ENCODE results near the gene UQCR11. TPM values are rescaled to one million over a fixed set of nuclear protein-coding genes. Genes with fewer than 3 reads are reported as not detected.
A peak's percentile ranks its signal among the peaks of the same experiment; 100 is the strongest.

UQCR11 gene
- total RNA-seq, 2 donors from 2014 or later: 103 to 113 TPM

DNA sequence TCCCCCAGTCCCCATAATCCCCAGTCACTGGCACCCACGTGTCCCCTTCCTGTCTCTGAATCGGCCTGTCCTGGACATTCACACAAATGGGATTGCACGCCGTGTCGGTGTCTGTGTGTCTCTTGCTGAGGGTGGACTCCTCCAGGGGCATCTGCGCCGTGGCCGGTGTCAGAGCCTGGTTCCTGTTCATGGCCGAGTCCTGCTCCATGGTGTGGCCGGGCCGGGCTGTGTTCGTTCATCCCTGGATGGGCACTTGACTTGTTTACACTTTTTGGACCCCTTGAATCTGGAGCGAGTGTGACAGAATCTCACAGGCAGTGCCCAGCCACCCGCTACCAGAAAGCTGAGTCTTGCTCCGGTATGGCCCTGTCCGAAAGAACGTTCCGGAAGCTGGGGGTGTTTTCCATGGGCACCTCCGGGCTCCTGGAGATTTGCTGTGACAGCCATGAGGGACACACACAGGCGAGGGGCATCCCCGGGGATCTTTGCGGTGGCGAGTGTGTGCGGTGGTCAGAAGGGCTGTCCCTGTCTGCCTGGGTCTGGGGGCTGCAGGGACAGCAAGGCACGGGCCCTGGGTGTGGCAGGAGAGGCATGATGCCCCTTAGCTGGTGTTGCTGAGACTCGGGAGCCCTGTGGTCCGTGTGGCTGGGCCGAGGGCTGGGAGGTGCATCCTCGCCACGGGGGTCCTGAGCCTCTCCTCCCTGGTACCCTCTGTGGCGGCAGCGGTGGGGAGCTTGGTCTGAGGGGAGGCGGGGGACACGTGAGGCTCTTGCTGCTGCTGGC lies 30.7 kb downstream of the UQCR11 start:
- no peak overlapping the region for H3K27ac Mint-ChIP-seq
- H3K4me1 Mint-ChIP-seq (ENCODE audit: low read depth): peaks cover 7% of the 10 kb centered on the region
- DNase-seq (no peak), ATAC-seq (replicated peaks in 1 of 2) (no peak)
- no peak overlapping the region for H3K4me3 Mint-ChIP-seq
- H3K27me3 Mint-ChIP-seq (ENCODE audit: low read depth): peaks cover 12% of the 10 kb centered on the region
- no peaks in the 10 kb centered on the region for H3K9me3 Mint-ChIP-seq
- peaks cover 0 to 7% of the 10 kb centered on the region in 2 donors for H3K36me3 Mint-ChIP-seq (ENCODE audit: insufficient read depth in 2 of 2)

DNA sequence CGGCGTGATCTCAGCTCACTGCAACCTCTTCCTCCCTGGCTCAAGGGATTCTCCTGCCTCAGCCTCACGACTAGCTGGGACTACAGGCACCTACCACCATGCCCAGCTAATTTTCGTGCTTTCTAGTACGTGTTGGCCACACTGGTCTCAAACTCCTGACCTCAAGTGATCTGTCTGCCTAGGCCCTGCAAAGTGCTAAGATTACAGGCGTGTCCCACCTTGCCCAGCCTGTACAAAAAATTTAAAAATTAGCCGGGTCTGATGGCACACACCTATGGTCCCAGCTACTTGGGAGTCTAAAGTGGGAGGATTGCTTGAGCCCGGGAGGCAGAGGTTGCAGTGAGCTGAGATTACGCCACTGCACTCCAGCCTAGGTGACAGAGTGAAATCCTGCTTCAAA lies 32.5 kb downstream of the UQCR11 start:
- DNase-seq (no peak), ATAC-seq (replicated peaks in 1 of 2) (no peak)
- Mint-ChIP-seq H3K9me3 (no peaks in the 10 kb centered on the region), H3K27ac (no peak overlapping the region), H3K36me3 (ENCODE audit: insufficient read depth in 2 of 2) (peaks cover 0 to 3% of the 10 kb centered on the region in 2 donors), H3K27me3 (ENCODE audit: low read depth) (peaks cover 13% of the 10 kb centered on the region), H3K4me1 (ENCODE audit: low read depth) (peaks cover 7% of the 10 kb centered on the region), H3K4me3 (no peak overlapping the region)

DNA sequence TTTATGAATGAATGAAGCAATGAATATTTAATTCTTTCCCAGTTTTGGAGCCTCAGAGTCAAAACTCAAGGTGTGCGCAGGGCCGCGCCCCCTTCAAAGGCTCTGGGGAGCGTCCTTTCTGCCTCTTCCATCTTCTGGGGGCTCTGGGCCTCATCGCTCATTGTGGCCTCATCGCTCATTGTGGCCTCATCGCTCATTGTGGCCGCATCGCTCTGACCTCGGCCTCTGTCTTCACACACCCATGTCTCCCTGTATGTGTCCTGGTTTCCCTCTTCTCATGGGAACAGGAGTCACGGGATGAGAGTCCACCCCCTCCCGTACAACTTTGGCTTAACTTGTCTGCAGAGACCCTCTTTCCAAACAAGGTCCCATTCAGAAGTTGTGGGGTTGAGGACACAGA lies 33.9 kb downstream of the UQCR11 start:
- peaks cover 0 to 3% of the 10 kb centered on the region in 2 donors for H3K36me3 Mint-ChIP-seq (ENCODE audit: insufficient read depth in 2 of 2)
- no peak overlapping the region for H3K4me3 Mint-ChIP-seq
- peaks cover 7% of the 10 kb centered on the region for H3K4me1 Mint-ChIP-seq (ENCODE audit: low read depth)
- ATAC-seq (replicated peaks in 1 of 2): no peak
- peaks cover 13% of the 10 kb centered on the region for H3K27me3 Mint-ChIP-seq (ENCODE audit: low read depth)
- no peak overlapping the region for H3K27ac Mint-ChIP-seq
- no peaks in the 10 kb centered on the region for H3K9me3 Mint-ChIP-seq
- no peak for DNase-seq

DNA sequence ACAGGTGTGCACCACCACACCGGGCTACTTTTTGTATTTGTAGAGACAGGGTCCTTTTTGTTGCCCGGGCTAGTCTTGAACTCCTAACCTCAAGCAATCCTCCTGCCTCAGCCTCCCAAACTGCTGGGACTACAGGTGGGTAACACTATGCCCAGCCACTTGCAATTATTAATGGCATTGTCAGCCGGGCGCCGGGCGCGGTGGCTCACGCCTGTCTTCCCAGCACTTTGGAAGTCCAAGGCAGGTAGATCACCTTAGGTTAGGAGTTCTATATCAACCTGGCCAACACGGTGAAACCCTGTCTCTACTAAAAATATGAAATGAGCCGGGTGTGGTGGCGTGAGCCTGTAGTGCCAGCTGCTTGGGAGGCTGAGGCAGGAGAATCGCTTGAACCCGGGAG lies 34.4 kb downstream of the UQCR11 start:
- peaks cover 7% of the 10 kb centered on the region for H3K4me1 Mint-ChIP-seq (ENCODE audit: low read depth)

DNA sequence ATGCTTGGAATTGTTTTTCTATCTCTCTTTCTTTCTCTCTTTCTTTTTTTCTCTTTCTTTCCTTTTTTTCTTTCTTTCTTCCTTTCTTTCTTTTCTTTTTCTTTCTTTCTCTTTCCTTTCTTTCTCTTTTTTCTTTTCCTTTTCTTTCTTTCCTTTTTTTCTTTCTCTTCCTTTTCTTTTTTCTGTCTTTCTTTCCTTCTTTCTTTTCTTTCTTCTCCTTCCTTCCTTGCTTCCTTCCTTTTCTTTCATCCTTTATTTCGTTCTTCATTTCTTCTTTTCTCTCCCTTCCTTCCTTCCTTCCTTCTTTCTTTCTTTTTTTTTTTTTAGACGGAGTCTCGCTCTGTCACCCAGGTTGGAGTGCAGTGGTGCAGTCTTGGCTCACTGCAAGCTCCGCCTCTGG lies 35.3 kb downstream of the UQCR11 start:
- Mint-ChIP-seq H3K27ac (peak overlapping the region; percentile 79), H3K27me3 (ENCODE audit: low read depth) (peaks cover 13% of the 10 kb centered on the region), H3K9me3 (no peaks in the 10 kb centered on the region), H3K36me3 (ENCODE audit: insufficient read depth in 2 of 2) (no peaks in the 10 kb centered on the region), H3K4me1 (ENCODE audit: low read depth) (peaks cover 7% of the 10 kb centered on the region), H3K4me3 (peak overlapping the region; percentile 3 to 65)
- ATAC-seq (replicated peaks in 1 of 2): no peak
- no peak for DNase-seq

More for the DNA sequence above, 34.4 kb downstream of the UQCR11 start:
- Mint-ChIP-seq H3K9me3 (no peaks in the 10 kb centered on the region), H3K4me3 (no peak overlapping the region), H3K27ac (no peak overlapping the region), H3K27me3 (ENCODE audit: low read depth) (peaks cover 13% of the 10 kb centered on the region), H3K36me3 (ENCODE audit: insufficient read depth in 2 of 2) (peaks cover 0 to 1% of the 10 kb centered on the region in 2 donors)
- no peak for DNase-seq
- ATAC-seq (replicated peaks in 1 of 2): no peak

DNA sequence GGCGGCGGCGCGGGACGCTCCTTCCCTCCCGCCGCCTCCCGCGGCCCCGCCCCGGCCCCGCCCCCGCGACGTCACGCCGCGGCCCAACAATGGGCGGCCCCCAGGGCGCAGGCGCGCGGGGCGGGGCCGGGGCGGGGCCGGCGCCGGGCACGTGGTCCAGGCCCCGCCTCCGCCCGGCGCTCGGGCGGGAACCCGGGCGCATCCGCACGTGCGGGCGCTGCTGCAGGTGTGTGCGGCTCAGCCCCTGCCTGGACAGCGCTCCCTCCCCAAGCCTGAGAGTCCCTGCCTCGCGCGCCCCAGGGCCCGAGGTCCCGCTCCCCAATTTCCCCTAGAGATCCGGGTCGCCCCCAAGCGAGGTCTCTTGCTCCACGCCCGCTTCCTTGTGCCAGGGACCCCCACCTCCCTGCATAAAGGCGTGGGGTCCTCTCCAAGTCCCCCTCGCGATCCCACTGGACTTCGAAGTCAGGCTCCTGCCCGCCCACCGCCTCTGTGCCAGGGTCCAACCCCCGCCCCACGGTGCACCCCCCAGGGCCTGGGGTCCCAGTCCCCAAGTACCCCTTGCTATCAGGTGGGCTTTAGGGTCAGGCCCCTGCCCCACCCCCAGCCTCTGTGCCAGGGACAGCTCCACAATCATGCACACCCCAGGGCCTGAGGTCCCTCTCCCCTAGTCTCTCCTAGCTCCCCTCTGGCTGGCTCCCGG lies 36.8 kb downstream of the UQCR11 start, which contains the start of gene MEX3D:
Gene MEX3D (minus strand): TSS at position 6 of the 700 bp plus-strand sequence. CDS start 267 bp downstream, outside the sequence.
- peak; percentile 80 to 88 for DNase-seq

DNA sequence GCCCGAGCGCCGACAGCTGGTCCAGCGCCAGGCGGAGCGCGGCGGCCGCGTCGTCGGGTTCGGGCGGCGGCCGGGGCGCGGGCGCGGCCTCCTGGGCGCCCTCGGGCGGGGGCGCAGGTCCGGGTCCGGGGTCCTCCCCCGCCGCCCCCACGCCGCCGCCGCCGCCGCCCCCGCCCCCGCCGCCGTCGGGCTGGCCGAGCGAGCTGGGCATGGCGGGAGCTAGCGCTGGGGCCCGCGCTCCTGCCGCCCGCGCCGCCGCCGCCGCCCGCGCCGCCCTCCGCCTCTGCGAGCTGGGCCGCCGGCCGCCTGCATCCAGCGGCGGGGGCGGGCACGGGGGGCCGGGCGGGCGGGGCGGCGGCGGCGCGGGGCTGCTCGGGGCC lies 37.4 kb downstream of the UQCR11 start:
- peaks cover 13% of the 10 kb centered on the region for H3K27me3 Mint-ChIP-seq (ENCODE audit: low read depth)
- no peak overlapping the region for H3K4me3 Mint-ChIP-seq
- H3K27ac Mint-ChIP-seq: no peak overlapping the region
- peaks cover 7% of the 10 kb centered on the region for H3K4me1 Mint-ChIP-seq (ENCODE audit: low read depth)
- no peaks in the 10 kb centered on the region for H3K36me3 Mint-ChIP-seq (ENCODE audit: insufficient read depth in 2 of 2)
- ATAC-seq (replicated peaks in 1 of 2) (peak; percentile 51 to 52), DNase-seq (no peak)
- H3K9me3 Mint-ChIP-seq: no peaks in the 10 kb centered on the region

More for the DNA sequence above, 36.8 kb downstream of the UQCR11 start, which contains the start of gene MEX3D:
- H3K4me3 Mint-ChIP-seq: peak within 1 kb of the TSS; percentile 34 to 49
- H3K9me3 Mint-ChIP-seq: no peaks in the 10 kb centered on the region
- H3K36me3 Mint-ChIP-seq (ENCODE audit: insufficient read depth in 2 of 2): no peaks in the 10 kb centered on the region
- H3K4me1 Mint-ChIP-seq (ENCODE audit: low read depth): peaks cover 7% of the 10 kb centered on the region
- H3K27me3 Mint-ChIP-seq (ENCODE audit: low read depth): peaks cover 13% of the 10 kb centered on the region
- H3K27ac Mint-ChIP-seq: no peak within 1 kb of the TSS
- ATAC-seq (replicated peaks in 1 of 2): peak; percentile 88 to 93

DNA sequence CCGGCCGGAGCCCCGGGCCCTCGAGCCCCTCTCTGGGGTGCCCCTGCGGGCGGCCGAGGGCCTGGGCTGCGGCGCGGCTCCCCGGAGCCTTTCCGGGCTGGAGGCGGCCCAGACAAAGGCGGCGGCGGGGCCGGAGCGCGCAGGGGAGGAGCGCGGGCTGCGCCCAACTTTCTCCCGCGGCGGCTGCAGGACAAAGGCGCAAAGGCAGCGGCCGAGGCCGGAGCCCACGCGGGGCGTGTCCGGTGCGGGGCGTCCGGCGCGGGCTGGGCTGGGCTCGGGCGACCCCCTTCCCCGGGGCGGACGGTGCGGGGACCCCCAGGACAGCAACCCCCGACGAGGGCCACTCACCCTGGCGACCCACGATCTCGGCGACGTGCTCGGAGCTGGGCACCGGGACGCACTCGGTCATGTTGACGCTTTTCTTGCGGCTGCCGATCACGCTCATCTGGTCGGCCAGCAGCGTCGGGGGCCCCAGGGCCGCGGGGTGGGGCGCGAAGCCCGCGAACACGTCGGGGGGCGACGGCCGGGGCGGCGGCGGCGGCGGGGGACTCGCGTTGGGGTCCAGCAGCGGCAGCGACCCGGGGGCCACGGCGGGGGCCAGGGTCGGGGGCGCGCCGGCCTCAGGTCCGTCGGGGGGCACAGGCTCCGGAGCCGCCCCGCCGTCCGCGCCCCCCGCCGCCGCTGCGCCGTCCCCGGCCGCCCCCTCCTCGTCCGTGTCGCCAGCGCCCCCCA lies 38.0 kb downstream of the UQCR11 start:
- Mint-ChIP-seq H3K9me3 (no peaks in the 10 kb centered on the region), H3K36me3 (ENCODE audit: insufficient read depth in 2 of 2) (no peaks in the 10 kb centered on the region), H3K4me3 (peak overlapping the region; percentile 34 to 49), H3K4me1 (ENCODE audit: low read depth) (peaks cover 7% of the 10 kb centered on the region), H3K27me3 (ENCODE audit: low read depth) (peaks cover 13% of the 10 kb centered on the region), H3K27ac (no peak overlapping the region)
- DNase-seq (peak in 1 of 2 donors; percentile 25), ATAC-seq (replicated peaks in 1 of 2) (peak in 1 of 2 donors; percentile 16)

DNA sequence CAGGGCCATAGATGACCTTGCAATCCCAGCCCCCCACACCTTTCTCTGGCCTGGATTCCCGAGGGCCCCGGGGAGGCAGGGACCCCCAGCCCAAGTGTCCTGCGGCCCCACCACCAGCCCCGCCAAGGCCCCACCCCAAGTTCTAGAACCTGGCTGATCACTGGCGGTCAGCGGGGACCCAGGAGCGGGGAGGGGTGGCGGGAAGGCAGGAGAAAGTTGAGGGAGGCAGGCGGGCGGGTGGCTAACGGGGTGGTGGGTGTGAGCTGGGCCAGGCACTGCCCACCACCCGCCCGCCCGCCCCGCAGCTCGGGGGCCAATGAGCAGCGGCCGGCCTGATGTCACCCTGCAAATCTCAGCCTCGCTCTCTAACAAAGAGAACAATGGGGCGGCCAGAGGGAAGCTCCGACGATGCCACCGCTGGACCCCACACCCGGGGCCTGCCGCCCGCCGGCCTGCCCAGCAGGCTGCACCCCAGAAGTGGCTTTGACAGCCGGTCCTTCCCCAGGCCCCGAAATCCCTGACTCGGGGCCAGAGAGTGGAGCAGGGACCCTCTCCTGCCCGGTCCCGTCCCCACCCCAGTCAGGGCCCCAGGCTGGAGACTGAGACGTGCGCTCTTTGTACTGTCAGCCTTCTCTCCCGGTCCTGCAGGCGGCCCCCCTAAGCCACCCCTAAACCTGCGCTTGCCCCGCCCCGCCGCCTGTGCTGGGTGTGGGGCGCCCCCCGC lies 38.7 kb downstream of the UQCR11 start:
- H3K4me3 Mint-ChIP-seq: peak overlapping the region in 1 of 2 donors; percentile 34
- ATAC-seq (replicated peaks in 1 of 2) (no peak), DNase-seq (no peak)
- H3K9me3 Mint-ChIP-seq: no peaks in the 10 kb centered on the region
- H3K36me3 Mint-ChIP-seq (ENCODE audit: insufficient read depth in 2 of 2): no peaks in the 10 kb centered on the region
- peaks cover 7% of the 10 kb centered on the region for H3K4me1 Mint-ChIP-seq (ENCODE audit: low read depth)
- H3K27me3 Mint-ChIP-seq (ENCODE audit: low read depth): peaks cover 13% of the 10 kb centered on the region
- no peak overlapping the region for H3K27ac Mint-ChIP-seq

DNA sequence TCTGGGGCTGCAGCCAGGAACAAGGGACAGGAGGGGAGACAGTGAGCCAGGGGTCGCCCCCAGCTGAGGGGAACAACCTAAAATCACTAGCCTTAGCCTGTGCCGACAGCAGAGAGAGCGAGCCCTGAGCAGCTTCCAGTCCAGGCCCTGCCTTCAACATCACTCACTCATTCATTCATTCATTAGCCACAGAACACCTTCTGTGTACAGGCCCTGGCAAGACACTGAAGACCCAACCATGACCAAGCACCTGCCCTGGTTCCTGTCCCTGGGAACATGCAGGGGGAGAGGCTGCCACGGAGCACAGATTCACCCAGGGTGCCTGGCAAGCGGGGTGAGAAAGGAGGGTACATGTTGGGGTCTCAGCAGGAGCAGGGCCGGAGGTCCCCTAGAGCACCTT lies 42.0 kb downstream of the UQCR11 start:
- H3K9me3 Mint-ChIP-seq: no peaks in the 10 kb centered on the region
- DNase-seq: no peak
- no peaks in the 10 kb centered on the region for H3K27me3 Mint-ChIP-seq (ENCODE audit: low read depth)
- H3K4me1 Mint-ChIP-seq (ENCODE audit: low read depth): no peaks in the 10 kb centered on the region
- no peak overlapping the region for H3K27ac Mint-ChIP-seq
- no peaks in the 10 kb centered on the region for H3K36me3 Mint-ChIP-seq (ENCODE audit: insufficient read depth in 2 of 2)
- H3K4me3 Mint-ChIP-seq: no peak overlapping the region
- no peak for ATAC-seq (replicated peaks in 1 of 2)

DNA sequence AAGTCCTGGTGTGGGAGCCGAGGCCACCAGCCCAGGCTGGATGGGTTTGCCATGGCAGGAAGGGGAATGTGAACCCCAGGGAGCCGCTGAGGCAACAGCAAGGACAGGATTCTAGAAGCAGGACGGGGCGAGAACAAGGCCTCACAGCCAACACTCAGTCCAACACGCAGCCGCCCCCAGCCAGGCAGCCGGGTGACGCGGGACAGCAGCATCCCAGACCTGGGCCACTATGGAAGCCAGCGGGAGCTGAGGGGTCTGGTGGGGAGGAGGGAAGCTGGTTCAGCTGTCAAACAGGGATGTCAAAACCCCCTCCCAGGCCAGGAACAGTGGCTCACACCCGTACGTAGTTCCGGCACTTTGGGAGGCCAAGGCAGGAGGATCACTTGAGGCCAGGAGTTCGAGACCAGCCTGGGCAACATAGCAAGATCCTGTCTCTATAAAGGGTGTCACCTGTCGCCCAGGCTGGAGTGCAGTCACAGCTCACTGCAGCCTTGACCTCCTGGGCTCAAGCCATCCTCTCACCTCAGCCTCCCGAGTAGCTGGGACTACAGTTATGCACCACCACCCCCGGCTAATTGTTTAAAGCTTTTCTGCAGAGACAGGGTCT lies 43.9 kb downstream of the UQCR11 start:
- Mint-ChIP-seq H3K27ac (no peak overlapping the region), H3K9me3 (no peaks in the 10 kb centered on the region), H3K36me3 (ENCODE audit: insufficient read depth in 2 of 2) (no peaks in the 10 kb centered on the region), H3K4me3 (no peak overlapping the region), H3K4me1 (ENCODE audit: low read depth) (no peaks in the 10 kb centered on the region), H3K27me3 (ENCODE audit: low read depth) (no peaks in the 10 kb centered on the region)
- DNase-seq: no peak
- ATAC-seq (replicated peaks in 1 of 2): no peak

DNA sequence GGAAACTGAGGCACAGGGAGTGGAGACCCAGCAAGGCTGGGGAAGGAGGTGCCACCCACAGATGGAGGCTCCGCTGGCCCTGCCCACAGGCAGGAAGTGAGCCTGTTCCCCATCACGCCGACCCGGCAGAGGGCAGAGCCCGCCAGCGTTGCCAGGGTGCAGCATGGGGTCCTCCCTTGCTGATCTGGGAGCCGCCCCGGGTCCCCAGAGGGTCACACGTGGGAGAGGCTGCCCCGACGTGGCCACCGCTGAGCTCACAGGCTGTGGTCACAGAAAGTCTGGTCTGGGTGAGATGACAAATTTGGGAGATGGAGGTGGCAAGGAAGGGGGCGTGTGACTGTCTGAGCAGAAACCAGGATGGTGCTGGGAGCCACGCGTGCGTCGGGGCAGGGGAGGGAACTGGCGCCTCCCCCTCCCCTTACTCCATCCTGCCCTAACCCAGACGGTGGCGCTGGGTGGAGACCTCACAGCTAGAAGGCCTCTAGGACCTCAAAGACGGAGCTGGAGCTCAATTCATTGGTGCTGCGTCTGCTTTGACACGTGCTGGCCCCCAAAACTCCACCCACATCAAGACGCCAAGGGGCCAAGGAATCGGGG lies 44.9 kb downstream of the UQCR11 start:
- H3K9me3 Mint-ChIP-seq: no peaks in the 10 kb centered on the region
- no peak overlapping the region for H3K4me3 Mint-ChIP-seq
- H3K4me1 Mint-ChIP-seq (ENCODE audit: low read depth): no peaks in the 10 kb centered on the region
- DNase-seq (no peak), ATAC-seq (replicated peaks in 1 of 2) (no peak)
- H3K27ac Mint-ChIP-seq: no peak overlapping the region
- no peaks in the 10 kb centered on the region for H3K27me3 Mint-ChIP-seq (ENCODE audit: low read depth)
- H3K36me3 Mint-ChIP-seq (ENCODE audit: insufficient read depth in 2 of 2): no peaks in the 10 kb centered on the region
